Bronchial epithelial cell (primary cell): ENCODE data around the gene SEMA6A. TPM values are rescaled to one million over a fixed set of nuclear protein-coding genes. Genes with fewer than 3 reads are reported as not detected.

Source experiments
- DNase-seq: peaks from one replicate; pipeline ENCODE4 v3.0.0-alpha.2; 2010; ENCODE audit warnings: low read depth
- FAIRE-seq: peaks from 2 replicates; lab custom pipeline; 2011; peaks lifted over from hg19 to GRCh38; lab: Jason Lieb, UNC
- H3K27me3 ChIP-seq: 2 replicates; pipeline ENCODE4 v1.5.1; 2011; ENCODE audit warnings: low read length; ENCODE audit not compliant: control insufficient read depth, insufficient read depth
- H3K36me3 ChIP-seq: 2 replicates; pipeline ENCODE4 v1.5.1; 2011; ENCODE audit warnings: low read length; ENCODE audit not compliant: control insufficient read depth, insufficient read depth
- H3K4me3 ChIP-seq: 2 replicates; pipeline ENCODE4 v1.5.1; 2011; ENCODE audit warnings: mild to moderate bottlenecking, low read depth, low read length, control low read depth
- CTCF ChIP-seq: IDR thresholded peaks from 2 replicates; pipeline ENCODE4 v1.5.1; 2011; ENCODE audit warnings: mild to moderate bottlenecking, moderate library complexity, low read length, control low read depth, inconsistent platforms; ENCODE audit not compliant: insufficient read depth, severe bottlenecking
- total RNA-seq: library from RNA; depleted of rRNA; stranded (reverse); fragments of >200 nt; gene quantifications from 2 replicates; pipeline ENCODE4 v1.2.1, GENCODE V29; 2014

The SEMA6A gene
- total RNA-seq, 1 donor from 2014 or later = 0.53 TPM

GRCh38 chr5:116532762-116533525 is 41.7 kb downstream of the SEMA6A start:
- TF ChIP-seq CTCF = no peak
- DNase-seq = no peak
- no peak for FAIRE-seq

GRCh38 chr5:116531635-116532034 is 43.0 kb downstream of the SEMA6A start:
- TF ChIP-seq CTCF = no peak
- DNase-seq (no peak), FAIRE-seq (no peak)
- H3K36me3 ChIP-seq = no peaks in the 10 kb centered on the region
- H3K27me3 ChIP-seq = peaks cover 4% of the 10 kb centered on the region
- no peak overlapping the region for H3K4me3 ChIP-seq

More at GRCh38 chr5:116532762-116533525, 41.7 kb downstream of the SEMA6A start:
- Histone ChIP-seq H3K27me3 (peaks cover 4% of the 10 kb centered on the region), H3K4me3 (no peak overlapping the region), H3K36me3 (no peaks in the 10 kb centered on the region)

GRCh38 chr5:116531117-116531516 is 43.5 kb downstream of the SEMA6A start:
- DNase-seq = no peak
- FAIRE-seq = no peak
- no peaks in the 10 kb centered on the region for H3K36me3 ChIP-seq
- peaks cover 4% of the 10 kb centered on the region for H3K27me3 ChIP-seq
- no peak for TF ChIP-seq CTCF
- H3K4me3 ChIP-seq = no peak overlapping the region

- Histone ChIP-seq H3K27me3 (peaks cover 4% of the 10 kb centered on the region), H3K36me3 (no peaks in the 10 kb centered on the region), H3K4me3 (no peak overlapping the region)
- no peak for TF ChIP-seq CTCF
- DNase-seq (no peak), FAIRE-seq (no peak)
Measured at GRCh38 chr5:116530276-116530675, 44.3 kb downstream of the SEMA6A start.

GRCh38 chr5:116529615-116530014 is 45.0 kb downstream of the SEMA6A start:
- TF ChIP-seq CTCF = no peak
- no peak overlapping the region for H3K4me3 ChIP-seq
- no peaks in the 10 kb centered on the region for H3K36me3 ChIP-seq
- peaks cover 4% of the 10 kb centered on the region for H3K27me3 ChIP-seq
- FAIRE-seq (no peak), DNase-seq (no peak)
